Activated naive CD4-positive, alpha-beta T cell treated with anti-CD3 and anti-CD28 coated beads, Interleukin-2, amount 50 U/mL, for 24 hours (primary cell): Measurements from ENCODE around the gene TICRR.
"Not testable (repeated sequence)": the region's sequence is repeated elsewhere in the genome, so short reads cannot be mapped to it uniquely, and the experiment has no call there.

Experiments used
- H3K27ac Mint-ChIP-seq: one replicate; pipeline ENCODE4 v1.8.0; 2021; ENCODE audit warnings: mild to moderate bottlenecking, mixed read lengths
- H3K27me3 Mint-ChIP-seq: one replicate; pipeline ENCODE4 v1.8.0; 2021; ENCODE audit warnings: mixed read lengths
- H3K36me3 Mint-ChIP-seq: one replicate; pipeline ENCODE4 v1.8.0; 2021; ENCODE audit warnings: mixed read lengths
- H3K4me1 Mint-ChIP-seq: one replicate; pipeline ENCODE4 v1.8.0; 2021; ENCODE audit warnings: mixed read lengths
- H3K4me3 Mint-ChIP-seq: one replicate; pipeline ENCODE4 v1.8.0; 2021; ENCODE audit warnings: mild to moderate bottlenecking, mixed read lengths
- H3K9me3 Mint-ChIP-seq: one replicate; pipeline ENCODE4 v1.8.0; 2021; ENCODE audit warnings: mixed read lengths

The TICRR gene

DNA sequence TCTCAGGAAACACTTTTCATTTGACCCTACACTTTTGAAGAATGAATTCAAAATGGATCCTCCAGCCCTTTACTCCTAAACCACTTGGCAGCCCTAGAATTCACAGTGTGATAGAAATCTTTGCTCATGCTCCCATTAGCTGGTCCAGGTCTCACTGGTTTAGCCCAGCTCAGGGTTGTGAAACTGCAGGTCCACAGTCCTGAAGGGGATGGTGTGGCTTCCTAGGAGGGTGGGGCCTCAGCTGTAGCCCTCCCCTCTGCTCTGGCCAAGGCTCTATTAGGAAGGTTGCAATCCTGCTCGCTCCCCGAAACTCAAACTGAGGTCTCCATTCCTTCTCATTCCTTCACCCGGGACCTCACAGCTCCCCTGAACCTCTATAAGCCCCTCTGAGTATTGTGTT, 21.6 kb upstream of the TICRR start:
- H3K27me3 Mint-ChIP-seq: peaks cover 3% of the 10 kb centered on the region
- no peaks in the 10 kb centered on the region for H3K4me1 Mint-ChIP-seq
- H3K4me3 Mint-ChIP-seq: no peak overlapping the region
- H3K9me3 Mint-ChIP-seq: no peaks in the 10 kb centered on the region
- no peak overlapping the region for H3K27ac Mint-ChIP-seq
- H3K36me3 Mint-ChIP-seq: no peaks in the 10 kb centered on the region

DNA sequence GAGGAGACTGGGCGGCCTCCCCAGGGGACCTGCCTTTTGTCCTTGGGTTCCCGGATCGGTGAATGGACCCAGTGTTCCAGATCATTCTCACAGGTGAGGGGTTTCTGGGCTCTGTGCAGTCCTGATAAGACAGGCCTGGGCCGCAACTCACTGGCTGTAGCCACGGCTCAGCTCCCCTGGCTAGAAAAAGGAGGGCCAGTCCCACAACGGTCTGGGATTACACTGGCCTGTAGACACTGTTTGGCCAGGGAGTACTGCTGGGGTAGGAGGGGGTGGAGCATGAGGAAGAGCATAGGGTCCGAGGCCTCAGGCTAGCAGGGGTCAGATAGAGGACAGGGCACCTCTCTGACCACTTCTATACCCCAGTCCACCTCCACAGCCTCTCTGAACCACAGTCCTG, 21.0 kb upstream of the TICRR start:
- peaks cover 4% of the 10 kb centered on the region for H3K27me3 Mint-ChIP-seq
- no peak overlapping the region for H3K27ac Mint-ChIP-seq
- no peak overlapping the region for H3K4me3 Mint-ChIP-seq
- no peaks in the 10 kb centered on the region for H3K9me3 Mint-ChIP-seq
- H3K36me3 Mint-ChIP-seq: no peaks in the 10 kb centered on the region
- H3K4me1 Mint-ChIP-seq: no peaks in the 10 kb centered on the region

DNA sequence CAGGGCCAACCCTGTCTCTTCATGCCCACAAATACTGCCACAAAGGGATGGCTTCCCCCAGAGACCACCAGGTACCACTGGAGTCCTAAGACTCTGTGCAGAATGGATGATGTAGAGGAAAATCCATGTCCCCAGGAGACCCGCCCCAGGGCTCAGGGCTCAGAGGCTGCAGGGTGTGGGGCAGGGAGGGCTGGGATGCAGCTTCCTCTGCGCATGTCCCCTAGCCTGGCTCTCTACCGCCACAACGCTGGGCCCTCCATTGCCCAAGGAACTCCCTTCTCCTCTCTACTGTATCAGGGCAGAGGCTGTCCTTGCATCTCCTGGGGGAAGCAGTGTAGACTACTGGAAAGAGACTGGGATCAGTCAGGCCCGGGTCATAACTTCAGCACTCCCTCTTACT, 19.5 kb upstream of the TICRR start:
- no peaks in the 10 kb centered on the region for H3K4me1 Mint-ChIP-seq
- no peak overlapping the region for H3K4me3 Mint-ChIP-seq

DNA sequence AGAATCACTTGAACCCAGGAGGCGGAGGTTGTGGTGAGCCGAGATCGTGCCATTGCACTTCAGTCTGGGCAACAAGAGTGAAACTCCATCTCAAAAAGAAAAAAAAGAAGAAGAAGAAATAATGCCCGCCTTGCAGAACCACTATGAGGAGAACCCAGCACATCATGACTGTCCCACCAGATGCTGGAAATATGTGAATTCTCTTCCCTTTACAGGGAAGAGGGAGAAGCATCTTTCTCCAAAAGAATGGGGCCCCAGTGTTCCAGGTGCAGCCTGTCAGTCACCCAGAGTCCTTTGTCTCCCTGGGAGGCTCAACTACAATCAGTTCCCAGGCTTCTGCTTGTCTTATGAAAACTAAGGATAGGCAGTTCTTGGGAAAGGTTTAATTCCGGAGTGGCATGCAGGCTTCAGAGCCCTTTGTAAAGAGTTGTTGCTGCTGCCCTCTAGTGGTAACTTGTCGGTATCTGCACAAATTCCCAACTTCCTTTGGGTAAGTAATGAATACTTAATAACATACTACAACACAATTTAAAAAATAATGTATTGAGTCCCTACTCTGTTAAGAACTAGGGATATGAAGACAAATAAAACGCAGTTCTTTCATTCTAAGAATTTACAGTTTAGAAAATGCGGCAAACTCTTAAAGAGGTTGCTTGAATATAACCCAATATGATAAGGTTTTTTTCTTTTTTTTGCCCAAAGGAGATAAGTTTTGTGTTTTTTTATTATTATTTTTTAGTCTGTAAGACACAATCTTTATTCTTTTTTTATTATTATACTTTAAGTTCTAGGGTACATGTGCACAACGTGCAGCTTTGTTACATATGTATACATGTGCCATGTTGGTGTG, 18.6 kb upstream of the TICRR start:
- peaks cover 4% of the 10 kb centered on the region for H3K27me3 Mint-ChIP-seq
- H3K27ac Mint-ChIP-seq: no peak overlapping the region
- no peaks in the 10 kb centered on the region for H3K4me1 Mint-ChIP-seq
- H3K4me3 Mint-ChIP-seq: no peak overlapping the region
- no peaks in the 10 kb centered on the region for H3K36me3 Mint-ChIP-seq
- H3K9me3 Mint-ChIP-seq: no peaks in the 10 kb centered on the region

More for the DNA sequence above, 19.5 kb upstream of the TICRR start:
- H3K27me3 Mint-ChIP-seq: peaks cover 4% of the 10 kb centered on the region
- no peaks in the 10 kb centered on the region for H3K9me3 Mint-ChIP-seq
- no peaks in the 10 kb centered on the region for H3K36me3 Mint-ChIP-seq
- H3K27ac Mint-ChIP-seq: no peak overlapping the region

DNA sequence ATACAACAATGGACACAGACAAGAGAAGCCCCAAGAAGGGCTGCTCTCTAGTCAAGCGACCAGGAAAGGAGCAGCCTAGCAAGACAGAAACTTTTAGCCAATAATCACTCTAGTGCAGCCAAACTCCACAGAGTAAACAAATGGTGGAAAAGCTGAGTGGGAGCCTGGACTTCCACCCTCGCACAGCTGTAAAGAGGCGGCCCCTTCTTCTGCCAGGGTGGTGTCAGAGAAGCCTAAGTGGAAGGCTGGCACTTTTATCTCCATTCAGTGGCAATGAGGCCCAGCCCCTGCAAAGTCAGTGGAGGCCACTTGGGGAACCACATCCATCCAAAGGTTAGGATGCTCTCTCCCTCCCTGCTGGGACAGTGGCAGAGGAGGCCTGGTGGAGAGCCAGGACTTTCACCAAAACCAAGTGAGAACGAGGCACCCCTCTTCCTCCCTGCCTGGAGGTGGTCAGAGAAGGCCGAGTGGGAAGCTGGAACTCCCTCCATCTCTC, 15.5 kb upstream of the TICRR start:
- H3K27me3 Mint-ChIP-seq: peaks cover 8% of the 10 kb centered on the region
- no peaks in the 10 kb centered on the region for H3K9me3 Mint-ChIP-seq
- H3K4me3 Mint-ChIP-seq: no peak overlapping the region
- no peaks in the 10 kb centered on the region for H3K36me3 Mint-ChIP-seq
- no peak overlapping the region for H3K27ac Mint-ChIP-seq
- H3K4me1 Mint-ChIP-seq: no peaks in the 10 kb centered on the region

DNA sequence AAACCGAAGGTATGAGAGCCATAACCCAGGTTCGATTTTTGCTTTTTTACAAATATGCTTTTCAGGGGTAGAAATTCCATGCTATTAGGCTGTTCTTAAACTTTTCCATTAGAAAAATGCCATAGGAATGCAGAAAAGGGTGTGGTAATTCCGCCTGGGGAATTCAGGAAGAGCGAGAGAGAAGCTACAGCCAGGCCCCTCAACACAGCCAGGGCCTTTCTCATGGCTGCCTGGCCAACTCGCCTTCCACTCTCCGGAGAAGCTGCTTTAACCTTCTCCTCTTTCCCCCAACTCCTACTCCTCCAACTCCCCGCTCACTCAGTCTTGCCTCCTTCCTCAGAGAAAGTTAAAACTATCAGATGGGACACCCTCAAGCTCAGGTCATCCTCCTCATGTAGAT, 9.1 kb upstream of the TICRR start:
- Mint-ChIP-seq H3K4me3 (no peak overlapping the region), H3K27me3 (peaks cover 7% of the 10 kb centered on the region), H3K4me1 (no peaks in the 10 kb centered on the region), H3K27ac (no peak overlapping the region), H3K36me3 (no peaks in the 10 kb centered on the region), H3K9me3 (no peaks in the 10 kb centered on the region)

DNA sequence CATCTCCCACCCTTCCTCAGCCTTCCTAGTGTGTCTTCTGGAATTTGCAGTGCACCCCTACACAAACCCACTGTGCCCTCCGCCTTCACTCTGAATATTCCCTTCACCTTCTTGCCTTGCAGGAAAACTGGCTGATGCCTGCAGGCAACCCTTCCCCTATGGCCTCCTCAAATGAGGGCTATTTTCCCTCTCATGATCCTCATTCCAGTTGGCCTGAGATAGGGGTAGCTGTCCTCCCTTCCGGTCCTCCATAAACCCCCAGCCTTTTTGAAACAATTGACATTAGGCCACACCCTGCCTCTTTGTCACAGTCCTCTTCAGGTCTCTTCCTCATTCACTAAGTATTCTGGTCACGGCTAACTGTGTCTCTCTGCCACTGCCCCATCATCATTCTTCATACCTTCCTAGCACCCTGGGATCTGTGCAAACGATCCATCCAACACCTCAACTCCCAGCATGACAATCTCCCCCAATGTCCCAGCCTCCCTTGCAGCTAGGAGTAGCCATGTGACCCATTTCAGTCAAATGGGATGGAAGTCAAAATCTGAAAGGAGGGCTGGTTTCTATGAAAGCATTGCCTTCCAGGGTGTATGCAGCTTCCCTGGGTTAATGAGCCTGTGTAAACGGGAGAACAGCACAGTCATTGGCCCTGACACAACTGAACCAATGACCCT, 8.5 kb upstream of the TICRR start:
- H3K27me3 Mint-ChIP-seq: peaks cover 7% of the 10 kb centered on the region
- H3K4me3 Mint-ChIP-seq: no peak overlapping the region
- no peaks in the 10 kb centered on the region for H3K9me3 Mint-ChIP-seq
- H3K36me3 Mint-ChIP-seq: no peaks in the 10 kb centered on the region
- H3K4me1 Mint-ChIP-seq: no peaks in the 10 kb centered on the region
- H3K27ac Mint-ChIP-seq: no peak overlapping the region

DNA sequence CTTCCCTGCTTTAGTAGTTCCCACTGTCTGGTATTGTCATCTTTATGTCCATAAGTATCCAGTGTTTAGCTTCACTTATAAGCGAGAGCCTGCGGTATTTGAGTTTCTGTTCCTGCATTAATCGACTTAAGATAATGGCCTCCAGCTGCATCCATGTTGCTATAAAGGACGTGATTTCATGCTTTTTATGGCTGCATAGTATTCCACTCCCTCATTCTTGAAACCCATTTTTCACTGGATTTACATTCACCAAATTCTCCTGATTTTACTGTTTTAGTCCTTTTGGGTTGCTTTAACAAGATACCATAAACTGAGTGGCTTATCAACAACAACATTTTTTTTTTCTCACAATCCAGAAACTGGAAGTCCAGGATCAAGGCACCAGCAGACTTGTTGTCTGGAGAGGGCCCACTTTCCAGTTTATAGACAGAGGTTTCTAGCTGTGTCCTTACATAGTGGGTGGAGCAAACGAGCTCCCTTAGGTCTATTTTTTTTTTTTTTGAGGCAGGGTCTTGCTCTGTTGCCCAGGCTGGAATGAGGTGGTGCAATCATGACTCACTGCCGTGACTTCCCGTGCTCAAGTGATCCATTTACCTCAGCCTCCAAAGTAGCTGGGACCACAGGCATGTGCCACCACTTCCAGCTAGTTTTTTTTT, 6.1 kb upstream of the TICRR start:
- Mint-ChIP-seq H3K4me1 (no peaks in the 10 kb centered on the region), H3K27ac (no peak overlapping the region), H3K9me3 (no peaks in the 10 kb centered on the region), H3K4me3 (no peak overlapping the region), H3K27me3 (peaks cover 4% of the 10 kb centered on the region), H3K36me3 (no peaks in the 10 kb centered on the region)

DNA sequence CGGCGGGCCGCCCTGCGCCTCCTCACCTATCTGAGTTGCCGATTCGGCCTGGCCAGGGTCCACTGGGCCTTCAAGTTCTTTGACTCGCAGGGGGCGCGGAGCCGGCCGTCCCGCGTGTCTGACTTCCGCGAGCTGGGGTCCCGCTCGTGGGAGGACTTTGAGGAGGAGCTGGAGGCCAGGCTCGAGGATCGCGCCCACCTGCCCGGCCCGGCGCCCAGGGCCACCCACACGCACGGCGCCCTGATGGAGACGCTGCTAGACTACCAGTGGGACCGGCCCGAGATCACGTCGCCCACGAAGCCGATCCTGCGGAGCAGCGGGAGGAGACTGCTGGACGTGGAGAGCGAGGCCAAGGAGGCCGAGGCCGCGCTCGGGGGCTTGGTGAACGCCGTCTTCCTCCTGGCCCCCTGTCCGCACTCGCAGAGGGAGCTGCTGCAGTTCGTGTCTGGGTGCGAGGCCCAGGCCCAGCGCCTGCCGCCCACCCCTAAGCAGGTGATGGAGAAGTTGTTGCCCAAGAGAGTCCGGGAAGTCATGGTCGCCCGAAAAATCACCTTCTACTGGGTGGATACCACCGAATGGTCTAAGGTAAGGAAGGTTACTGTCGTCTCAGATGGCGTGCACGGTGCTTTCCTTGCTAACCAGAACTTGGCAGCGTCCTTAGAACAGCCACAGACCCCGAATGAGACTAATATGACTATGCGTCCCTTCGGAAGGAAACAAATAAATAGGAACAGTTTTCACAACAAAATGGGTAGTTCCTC, 567 bp downstream of the TICRR start:
- no peaks in the 10 kb centered on the region for H3K9me3 Mint-ChIP-seq
- peaks cover 1% of the 10 kb centered on the region for H3K27me3 Mint-ChIP-seq
- H3K27ac Mint-ChIP-seq: no peak overlapping the region
- H3K4me1 Mint-ChIP-seq: peaks cover 5% of the 10 kb centered on the region
- no peaks in the 10 kb centered on the region for H3K36me3 Mint-ChIP-seq
- H3K4me3 Mint-ChIP-seq: peak overlapping the region; percentile 76

DNA sequence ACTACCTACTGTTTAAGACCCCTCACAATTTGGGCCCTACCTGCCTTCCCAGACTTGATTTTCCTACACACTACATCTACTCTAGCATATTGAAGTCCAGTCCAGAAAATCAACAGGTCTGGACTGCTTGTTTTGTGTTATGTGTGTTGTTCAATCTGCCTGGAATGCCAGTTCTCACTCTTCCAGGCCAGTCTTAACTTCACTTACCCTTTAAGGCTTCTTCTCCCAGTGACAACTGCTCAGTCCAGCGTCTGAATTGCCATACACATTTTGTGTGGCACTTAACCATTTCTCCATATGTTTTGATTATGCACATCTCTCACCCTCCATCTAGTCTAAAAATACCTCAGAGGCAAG, 1.1 kb downstream of the TICRR start:
- no peaks in the 10 kb centered on the region for H3K9me3 Mint-ChIP-seq
- H3K27me3 Mint-ChIP-seq: peaks cover 1% of the 10 kb centered on the region
- peaks cover 5% of the 10 kb centered on the region for H3K4me1 Mint-ChIP-seq
- H3K27ac Mint-ChIP-seq: no peak overlapping the region
- peak overlapping the region; percentile 76 for H3K4me3 Mint-ChIP-seq
- no peaks in the 10 kb centered on the region for H3K36me3 Mint-ChIP-seq

DNA sequence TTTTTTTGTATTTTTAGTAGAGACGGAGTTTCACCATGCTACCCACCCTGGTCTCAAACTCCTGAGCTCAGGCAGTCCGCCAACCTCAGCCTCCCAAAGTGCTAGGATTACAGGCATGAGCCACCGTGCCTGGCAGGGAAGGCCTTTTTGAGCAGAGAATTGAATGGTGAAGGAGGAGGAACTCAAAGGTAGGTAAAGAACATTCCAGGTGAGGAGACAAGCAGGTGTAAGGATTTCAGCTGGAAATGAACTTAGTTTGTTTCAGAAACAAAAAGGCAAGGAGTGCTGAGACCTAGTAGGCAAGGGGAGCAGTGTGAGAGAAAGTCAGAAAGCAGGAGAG, 2.5 kb downstream of the TICRR start:
- peaks cover 5% of the 10 kb centered on the region for H3K4me1 Mint-ChIP-seq
- H3K27me3 Mint-ChIP-seq: no peaks in the 10 kb centered on the region
- no peaks in the 10 kb centered on the region for H3K36me3 Mint-ChIP-seq
- H3K4me3 Mint-ChIP-seq: no peak overlapping the region
- no peak overlapping the region for H3K27ac Mint-ChIP-seq
- no peaks in the 10 kb centered on the region for H3K9me3 Mint-ChIP-seq

DNA sequence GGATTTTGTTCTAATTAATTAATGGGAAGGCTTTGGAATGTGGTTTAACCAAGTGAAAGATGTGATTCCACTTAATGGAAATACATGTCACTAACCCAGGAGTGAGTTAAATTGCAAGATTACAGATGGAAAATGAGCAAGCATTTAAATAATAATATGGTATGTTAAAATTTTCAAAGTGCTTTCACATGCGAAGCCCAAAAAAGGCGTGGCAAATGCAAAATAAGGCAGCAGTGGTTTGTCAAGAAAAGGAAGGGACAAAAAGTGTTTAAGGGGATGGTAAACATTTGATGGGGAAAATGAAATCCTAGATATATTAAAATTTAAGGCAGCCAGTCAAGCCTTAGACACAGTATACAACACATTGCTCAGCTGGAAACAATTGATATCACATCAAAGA, 2.9 kb downstream of the TICRR start:
- Mint-ChIP-seq H3K4me3 (no peak overlapping the region), H3K27me3 (no peaks in the 10 kb centered on the region), H3K36me3 (no peaks in the 10 kb centered on the region)

DNA sequence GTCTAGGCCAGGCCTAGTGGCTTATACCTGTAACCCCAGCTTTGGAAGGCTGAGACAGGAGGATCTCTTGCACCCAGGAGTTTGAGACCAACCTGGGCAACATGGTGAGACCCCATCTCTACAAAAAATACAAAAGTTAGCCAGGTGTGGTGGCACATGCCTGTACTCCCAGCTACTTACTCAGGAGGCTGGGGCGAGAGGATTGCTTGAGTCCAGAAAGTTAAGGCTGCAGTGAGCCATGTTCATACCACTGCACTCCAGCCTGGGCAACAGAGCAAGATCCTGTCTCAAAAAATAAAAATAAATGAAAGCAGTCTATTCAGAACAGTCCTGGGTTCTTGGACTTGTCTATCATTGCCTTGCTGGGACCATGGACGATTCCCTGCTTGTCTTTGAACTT, 5.5 kb downstream of the TICRR start:
- not testable (repeated sequence) for H3K27ac Mint-ChIP-seq, H3K36me3 Mint-ChIP-seq, H3K4me1 Mint-ChIP-seq, H3K9me3 Mint-ChIP-seq, H3K4me3 Mint-ChIP-seq, H3K27me3 Mint-ChIP-seq

More for the DNA sequence above, 2.9 kb downstream of the TICRR start:
- no peak overlapping the region for H3K27ac Mint-ChIP-seq
- no peaks in the 10 kb centered on the region for H3K9me3 Mint-ChIP-seq
- H3K4me1 Mint-ChIP-seq: peaks cover 5% of the 10 kb centered on the region

DNA sequence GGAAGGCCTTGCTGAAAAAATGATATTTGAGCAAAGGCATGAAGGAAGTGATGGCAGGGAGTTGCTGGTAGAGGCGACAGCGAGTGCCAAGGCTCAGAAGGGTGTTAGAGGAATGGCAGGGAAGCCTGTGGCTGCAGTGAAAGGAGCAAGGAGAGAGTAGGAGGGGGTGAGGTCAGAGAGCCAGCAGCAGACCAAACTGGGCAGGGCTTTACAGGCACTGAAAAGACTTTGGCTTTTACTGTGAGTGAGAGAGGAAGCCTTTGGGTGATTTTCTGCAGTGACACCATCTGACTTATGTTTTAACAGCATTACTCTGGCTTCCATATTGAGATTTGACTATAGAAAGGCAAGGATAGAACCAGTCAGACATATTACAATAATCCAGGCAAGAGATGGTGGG, 11.4 kb downstream of the TICRR start:
- no peaks in the 10 kb centered on the region for H3K4me1 Mint-ChIP-seq
- H3K27ac Mint-ChIP-seq: no peak overlapping the region
- no peak overlapping the region for H3K4me3 Mint-ChIP-seq
- H3K9me3 Mint-ChIP-seq: no peaks in the 10 kb centered on the region
- no peaks in the 10 kb centered on the region for H3K27me3 Mint-ChIP-seq
- no peaks in the 10 kb centered on the region for H3K36me3 Mint-ChIP-seq

DNA sequence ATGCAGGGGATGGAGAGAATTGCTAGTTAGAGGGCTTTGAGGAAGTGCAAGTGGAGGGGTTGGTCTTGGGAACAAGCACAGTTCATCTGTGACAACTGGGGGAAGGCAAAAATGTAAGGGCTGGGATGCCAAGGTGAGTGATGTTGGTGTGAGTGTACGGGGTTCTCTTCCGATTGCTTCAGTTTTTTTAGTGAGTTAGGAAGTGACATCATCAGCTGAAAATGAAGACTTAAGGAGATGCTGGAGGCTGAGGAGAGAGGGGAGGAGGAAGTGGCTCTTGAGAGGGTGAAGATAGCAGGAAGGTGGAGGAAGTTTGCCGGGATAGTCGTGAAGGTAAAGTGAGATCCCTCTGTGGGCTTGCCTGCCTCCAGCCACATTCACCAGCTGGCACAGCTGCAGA, 12.7 kb downstream of the TICRR start:
- no peaks in the 10 kb centered on the region for H3K9me3 Mint-ChIP-seq
- H3K4me3 Mint-ChIP-seq: no peak overlapping the region
- H3K36me3 Mint-ChIP-seq: no peaks in the 10 kb centered on the region
- no peaks in the 10 kb centered on the region for H3K4me1 Mint-ChIP-seq
- no peak overlapping the region for H3K27ac Mint-ChIP-seq
- no peaks in the 10 kb centered on the region for H3K27me3 Mint-ChIP-seq

DNA sequence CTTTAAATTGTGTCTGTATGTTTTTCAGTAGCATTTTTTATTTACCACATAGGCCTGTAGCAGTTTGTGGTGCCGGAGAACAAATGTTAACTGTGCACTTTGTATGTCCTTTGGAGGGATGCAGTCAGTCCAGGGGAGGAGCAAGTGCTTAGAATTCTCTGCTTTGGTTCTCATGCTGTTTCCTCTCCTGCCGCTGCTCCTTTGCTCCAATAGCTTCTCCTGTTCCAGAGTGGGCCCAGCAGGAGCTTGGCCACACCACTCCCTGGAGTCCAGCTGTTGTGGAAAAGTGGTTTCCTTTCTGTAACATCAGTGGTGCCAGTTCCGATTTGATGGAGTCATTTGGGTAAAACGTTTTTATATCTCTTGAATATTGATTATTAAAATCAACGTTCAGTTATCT, 16.6 kb downstream of the TICRR start:
- H3K27ac Mint-ChIP-seq: no peak overlapping the region
- no peak overlapping the region for H3K4me3 Mint-ChIP-seq
- no peaks in the 10 kb centered on the region for H3K4me1 Mint-ChIP-seq
- no peaks in the 10 kb centered on the region for H3K27me3 Mint-ChIP-seq
- H3K36me3 Mint-ChIP-seq: no peaks in the 10 kb centered on the region
- no peaks in the 10 kb centered on the region for H3K9me3 Mint-ChIP-seq
